Activated CD4-positive, CD25-positive, alpha-beta regulatory T cell treated with anti-CD3 and anti-CD28 coated beads, Interleukin-2, amount 50 U/mL, for 72 hours (primary cell): ENCODE results near the gene CCL20.

Experiments used
- DNase-seq: peaks from one replicate; pipeline ENCODE4 v3.0.0; 2021

The CCL20 gene

DNA sequence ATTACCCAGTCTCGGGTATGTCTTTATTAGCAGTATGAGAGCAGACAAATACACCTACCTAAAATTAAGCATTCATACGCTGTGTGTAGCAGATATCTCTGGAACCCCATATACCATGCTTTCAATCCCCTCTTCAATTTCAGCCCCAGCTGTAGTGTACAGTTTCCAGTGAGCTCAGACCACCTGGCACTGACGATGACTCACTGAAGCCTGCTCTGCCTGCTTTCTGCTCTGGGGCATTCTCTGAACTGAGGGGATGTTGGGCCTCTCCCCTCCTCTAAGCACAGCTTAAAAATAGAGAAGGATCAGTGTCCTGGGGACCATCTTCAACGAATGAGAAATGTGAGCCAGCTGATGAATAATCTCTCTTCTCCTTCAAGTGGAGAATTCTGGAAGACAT lies 8.7 kb upstream of the CCL20 start:
- DNase-seq = no peak

DNA sequence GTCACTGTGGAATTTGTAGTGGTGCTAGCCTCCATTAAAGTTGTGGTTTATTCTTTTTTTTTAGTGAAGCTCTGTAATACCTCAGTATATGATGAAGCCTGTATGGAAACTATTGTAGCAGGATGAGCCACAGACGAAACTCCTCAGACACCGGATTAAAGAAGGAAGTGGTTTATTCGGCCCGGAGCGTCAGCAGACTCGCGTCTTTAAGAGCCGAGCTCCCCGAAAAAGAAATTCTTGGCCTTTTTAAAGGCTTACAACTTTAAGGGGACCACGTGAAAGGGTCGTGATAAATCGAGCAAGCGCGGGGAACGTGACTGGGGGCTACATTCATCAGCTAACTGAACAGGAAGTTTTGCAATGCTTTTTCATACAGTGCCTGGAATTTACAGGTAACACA lies 8.1 kb upstream of the CCL20 start:
- no peak for DNase-seq

DNA sequence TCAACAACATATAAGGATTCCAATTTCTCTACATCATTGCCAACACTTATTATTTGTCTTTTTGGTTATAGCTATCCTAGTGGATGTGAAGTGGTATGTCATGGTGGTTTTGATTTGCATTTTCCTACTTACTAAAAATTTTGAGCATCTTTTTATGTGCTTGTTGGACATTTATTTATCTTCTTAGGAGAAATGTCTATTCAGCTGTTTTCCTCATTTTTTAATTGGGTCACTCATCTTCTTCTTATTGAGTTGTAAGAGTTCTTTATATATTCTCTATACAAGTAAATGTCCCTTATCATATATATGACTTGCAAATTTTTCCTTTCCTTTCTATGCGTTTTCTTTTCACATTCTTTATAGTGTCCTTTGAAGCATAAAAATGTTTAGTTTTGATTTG lies 4.7 kb upstream of the CCL20 start:
- DNase-seq = no peak

DNA sequence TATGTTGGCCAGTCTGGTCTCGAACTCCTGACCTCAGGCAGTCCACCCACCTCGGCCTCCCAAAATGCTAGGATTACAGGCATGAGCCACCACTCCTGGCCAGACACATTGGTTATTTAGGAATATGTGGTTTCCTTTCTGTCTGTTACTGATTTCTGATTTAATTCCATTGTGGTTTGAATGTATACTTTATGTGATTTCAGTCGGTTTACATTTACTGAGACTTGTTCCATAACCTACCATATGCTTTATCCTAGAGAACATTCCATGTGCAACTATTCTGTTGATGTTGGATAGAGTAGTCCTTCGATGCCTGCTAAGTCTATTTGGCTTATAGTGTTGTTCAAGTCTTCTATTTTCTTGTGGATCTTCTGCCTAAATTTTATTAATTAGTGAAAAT lies 1.6 kb upstream of the CCL20 start:
- DNase-seq = no peak

DNA sequence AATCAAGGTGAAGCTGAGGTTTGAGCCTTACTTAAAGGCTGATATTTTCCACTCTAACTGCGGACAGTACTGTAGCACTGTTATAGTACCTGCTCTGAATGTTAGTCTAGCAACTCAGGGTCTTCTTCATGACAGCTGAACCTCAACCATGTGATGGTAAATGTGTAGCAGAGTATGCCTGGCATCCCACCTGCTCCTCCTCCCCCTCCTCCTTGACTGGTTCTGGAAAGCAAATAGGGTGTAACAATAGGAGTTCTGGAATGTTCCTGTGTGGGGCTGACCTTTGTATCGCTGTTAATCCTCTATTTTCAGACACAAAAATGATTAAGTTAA lies 447 bp upstream of the CCL20 start:
- DNase-seq = no peak

DNA sequence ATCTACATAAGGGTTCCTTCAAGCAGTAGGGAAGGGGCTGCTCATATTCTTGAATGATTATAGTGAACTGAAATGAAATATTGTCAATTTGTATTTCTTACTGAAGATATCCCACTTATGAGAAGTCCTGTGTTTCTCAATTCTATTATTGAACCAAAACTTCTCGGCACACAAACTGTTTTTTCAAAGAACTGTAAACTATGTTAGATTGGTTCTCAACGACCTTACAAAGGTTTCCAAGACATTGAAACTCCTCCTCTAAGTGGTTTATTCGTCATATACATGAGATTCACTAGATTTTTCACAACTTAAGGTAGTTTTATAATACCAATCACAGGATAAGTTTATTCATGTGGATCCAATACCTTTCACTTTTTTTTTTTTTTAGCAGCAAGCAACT lies 1.4 kb downstream of the CCL20 start:
- no peak for DNase-seq

DNA sequence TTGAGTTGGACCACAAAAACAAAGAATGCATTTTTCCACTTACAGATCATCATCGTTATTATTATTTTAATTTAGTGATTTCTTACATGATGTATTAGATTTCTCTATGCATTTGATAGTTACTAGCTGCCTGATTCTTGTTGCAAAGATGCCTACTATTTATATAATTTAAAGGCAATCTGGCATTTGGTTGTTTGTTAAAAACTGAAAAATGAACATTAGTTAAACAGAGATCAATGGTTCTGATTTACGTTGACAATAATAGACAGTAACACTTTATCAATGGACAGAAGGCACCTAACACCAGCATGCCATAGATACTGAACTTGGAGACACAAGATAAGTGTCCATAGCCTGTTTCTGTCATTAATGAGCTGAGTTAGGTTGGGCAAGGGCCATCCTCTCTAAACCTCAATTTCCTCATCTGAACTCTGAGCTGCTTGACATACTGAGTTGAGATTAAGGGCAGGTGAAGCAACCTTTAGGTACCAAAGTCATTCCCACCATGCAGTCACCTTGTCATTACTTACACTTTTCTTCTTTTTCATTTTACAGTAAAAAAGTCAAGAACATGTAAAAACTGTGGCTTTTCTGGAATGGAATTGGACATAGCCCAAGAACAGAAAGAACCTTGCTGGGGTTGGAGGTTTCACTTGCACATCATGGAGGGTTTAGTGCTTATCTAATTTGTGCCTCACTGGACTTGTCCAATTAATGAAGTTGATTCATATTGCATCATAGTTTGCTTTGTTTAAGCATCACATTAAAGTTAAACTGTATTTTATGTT lies 3.1 kb downstream of the CCL20 start:
- no peak for DNase-seq

DNA sequence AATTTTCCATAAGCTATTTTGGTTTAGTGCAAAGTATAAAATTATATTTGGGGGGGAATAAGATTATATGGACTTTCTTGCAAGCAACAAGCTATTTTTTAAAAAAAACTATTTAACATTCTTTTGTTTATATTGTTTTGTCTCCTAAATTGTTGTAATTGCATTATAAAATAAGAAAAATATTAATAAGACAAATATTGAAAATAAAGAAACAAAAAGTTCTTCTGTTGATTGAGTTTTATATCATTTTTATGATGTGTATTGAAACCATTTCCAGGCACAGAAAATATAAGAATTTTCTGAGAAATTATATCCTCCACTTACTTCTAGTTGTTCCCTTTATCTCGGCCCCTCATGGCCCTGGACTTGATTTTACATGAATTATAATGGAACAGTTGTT lies 3.7 kb downstream of the CCL20 start:
- DNase-seq = no peak

DNA sequence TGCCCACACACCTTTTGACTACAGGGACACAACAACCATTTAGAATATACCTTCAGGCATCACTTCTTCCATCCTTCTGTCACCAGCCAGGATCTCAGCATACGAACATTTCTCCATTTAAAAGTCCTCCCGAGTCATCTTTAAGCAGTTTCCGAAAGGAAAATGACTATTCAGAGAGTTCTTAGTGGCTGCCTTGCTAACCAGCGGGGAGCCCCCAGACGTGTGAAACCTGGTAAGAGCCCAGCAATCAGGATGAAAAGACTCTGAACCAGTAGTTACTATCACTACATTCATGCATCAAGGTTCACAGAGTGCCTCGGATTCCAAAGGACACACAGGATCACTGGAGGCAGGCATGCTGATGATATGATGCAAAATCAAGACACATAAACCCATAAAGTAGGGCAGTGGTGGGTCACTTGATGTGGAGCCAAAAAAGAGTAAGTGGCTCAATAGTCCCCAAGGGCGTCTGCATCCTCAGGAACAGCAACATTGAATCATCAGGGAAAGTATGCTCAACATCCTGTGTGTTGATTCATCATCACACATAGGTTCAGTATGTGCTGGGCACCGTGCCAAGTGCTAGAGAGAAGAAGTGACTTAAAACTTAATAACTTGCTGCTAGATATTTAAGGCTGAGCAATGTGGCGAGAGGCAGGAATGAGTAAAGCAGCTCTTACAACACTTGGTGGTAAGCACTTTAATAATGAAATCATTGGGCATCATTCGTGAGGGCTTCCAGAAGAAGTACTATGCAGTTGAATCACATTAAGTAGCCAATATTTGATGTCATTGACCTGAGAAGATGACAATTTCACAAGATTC lies 4.4 kb downstream of the CCL20 start:
- peak; percentile 58 for DNase-seq

DNA sequence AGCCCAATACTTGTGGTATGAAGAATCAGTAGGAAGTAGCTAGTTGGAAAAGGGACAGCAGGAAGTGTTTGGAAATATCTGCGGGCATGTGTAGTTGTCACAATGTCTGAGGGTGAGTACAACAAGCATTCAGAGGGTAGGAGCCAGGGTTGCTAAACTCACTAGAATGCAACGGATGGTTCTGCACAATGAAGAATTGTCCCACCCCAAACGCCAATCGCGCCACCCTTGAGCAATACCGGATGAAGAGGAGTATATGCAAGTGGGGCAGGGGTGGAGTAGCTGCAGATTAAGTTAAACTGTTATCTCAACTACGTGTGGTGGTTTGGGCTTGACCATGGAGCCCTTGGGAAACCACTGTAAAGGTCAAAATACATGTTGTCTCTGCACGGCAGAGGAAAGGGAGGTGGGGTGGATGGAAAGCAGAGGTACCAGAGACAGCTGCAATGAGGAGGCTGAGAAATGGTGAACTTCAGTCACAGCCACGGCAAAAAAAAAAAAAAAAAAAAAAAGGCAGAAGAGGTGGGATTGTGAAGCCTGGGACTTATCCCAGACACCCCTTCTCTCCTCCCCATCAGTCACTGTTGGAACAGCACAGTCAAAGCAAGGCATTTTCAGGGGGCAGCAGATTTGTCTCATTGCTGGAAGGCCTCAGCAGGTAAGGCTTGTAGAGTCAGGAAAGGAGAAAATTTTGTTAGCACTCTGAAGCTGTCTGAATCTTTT lies 5.2 kb downstream of the CCL20 start:
- DNase-seq = no peak

DNA sequence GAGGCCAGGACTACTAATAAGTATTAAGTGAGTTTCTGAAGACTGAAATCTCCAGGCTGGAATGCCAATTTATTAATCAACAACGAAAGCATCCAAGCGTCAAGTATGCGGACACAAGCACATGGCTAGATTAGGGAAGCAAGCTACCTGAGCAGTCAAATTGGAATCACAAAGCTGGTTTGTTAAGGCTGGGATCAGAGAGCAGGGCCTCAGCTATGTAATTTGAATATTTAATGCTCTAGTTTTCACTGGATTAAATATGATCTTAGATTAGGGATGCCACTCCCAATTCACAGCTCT lies 5.7 kb downstream of the CCL20 start:
- DNase-seq = no peak

DNA sequence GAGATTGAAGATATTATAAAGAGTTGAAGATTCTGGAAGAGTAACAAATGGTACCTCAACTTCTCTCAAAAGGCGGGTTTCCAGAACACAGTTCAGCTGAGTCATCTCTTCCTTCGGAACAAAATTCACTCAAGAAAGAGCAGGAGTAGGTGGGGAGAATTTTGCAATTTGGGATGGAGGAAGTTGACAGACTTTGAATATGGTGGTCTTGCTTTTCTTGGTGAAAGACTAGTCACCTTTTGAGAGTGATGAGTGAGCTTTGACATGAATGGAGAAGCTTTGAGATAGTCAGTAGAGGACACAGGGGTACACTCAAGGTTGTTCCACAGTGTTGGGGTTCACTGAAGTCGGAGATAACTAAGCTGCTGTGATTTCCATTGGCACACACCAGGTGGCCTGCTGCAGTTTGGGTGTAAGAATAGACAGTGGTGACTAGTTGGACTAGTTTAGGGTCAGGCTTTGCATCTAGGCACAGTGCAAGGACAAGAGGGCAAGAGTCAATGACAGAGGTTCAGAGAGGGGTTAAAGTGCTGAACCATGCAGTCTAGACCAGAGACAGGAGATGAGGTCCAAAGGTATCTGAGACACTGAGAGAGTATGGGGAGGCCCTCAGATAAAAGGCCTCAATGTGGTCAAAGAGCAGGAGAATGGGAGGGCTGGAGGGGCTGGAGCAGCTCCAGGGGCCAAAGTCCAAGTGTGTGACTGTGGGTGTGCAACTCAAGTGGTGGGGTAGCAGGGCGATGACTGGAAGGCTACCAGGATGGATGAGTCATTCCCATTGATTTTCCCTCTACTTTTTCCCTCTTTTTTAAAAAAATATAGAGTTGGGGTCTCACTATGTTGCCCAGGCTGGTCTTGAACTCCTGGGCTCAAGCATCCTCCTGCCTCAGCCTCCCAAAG lies 7.7 kb downstream of the CCL20 start:
- DNase-seq = no peak

DNA sequence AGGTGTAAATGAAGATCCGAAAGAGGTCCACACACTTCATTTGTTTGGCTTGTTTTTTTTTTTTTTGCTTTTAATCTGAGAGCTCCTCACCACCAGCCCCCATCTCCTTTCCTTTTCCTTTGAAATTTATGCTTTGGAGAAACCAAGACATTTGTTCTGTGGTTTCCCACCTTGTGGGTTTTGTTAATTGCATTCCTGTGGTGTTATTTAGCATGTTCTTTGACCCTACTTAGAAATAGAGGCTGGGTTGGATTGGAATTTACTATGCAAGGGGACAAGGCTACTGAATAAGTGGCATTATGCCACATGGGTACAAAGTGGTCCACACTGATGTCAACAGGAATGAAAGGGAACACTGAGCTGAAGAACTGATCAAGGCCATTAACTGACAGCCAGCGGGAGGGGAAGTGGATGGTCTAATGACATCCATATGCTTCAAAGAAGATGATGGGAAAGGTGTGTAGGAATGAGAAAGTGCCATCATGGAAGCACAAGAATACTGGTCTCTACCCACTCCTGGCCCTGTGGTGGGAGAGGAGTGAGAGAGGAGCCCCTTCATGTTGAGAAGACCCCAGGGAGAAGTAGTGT lies 8.9 kb downstream of the CCL20 start:
- DNase-seq = no peak

DNA sequence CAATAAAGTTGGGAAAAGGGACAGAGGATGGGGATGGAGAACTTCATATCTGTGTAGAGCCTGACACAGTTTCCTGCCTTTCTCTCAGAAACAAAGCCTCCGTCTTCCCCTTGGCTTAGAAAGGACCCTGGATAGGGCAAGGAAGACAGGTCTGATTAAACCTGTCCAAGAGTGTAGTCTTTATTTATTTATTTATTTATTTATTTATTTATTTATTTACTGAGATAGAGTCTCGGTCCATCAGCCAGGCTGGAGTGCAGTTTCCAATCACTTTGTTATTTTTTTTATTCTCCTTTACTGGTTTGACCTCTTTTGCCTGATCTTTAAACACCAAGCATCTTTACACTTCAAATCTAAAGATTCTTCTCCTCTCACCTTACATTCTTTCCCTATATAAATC lies 10.3 kb downstream of the CCL20 start:
- DNase-seq = no peak

DNA sequence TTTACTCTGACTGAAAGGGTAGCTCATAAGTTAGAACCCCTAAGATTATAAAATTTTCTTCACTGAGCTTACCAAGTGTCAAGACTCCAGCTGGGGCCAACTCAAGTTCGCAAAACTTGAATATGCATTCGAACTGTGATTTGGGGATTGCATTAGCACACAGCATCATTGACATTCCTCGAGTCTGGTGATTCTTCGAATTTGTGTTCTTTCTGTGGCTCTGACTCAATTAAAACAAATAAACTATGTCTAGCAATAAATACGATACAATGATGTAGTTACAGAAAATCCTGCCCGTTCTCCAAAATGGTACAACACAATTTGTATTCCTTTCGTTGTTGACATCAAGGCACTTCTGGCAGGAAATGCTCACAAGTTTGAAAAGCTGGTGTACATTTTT lies 11.1 kb downstream of the CCL20 start:
- no peak for DNase-seq

DNA sequence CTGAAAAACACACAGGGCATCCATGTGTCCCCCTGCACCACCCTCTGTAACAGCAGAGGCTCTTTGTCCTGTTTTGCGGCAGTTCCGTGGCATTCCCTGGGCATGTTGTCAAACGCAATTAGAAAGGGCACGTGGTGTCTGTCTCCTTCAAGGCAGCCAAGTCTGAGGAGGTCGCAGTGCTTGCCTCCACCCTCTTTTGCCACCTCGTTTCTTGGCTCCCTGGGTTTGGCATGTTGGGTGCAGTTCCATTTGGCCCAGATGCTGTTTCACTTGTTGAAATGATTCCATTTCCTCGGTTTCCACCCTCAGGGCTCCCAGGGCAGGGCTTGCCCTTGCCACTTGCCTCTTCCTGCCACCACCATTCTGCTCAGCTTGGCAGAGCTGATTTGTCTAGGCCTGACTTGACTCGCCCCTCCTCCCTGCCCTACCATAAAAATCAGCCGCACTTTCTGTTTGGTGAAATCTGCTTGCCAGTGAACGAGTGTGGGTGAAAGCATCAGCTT lies 12.4 kb downstream of the CCL20 start:
- DNase-seq = no peak

DNA sequence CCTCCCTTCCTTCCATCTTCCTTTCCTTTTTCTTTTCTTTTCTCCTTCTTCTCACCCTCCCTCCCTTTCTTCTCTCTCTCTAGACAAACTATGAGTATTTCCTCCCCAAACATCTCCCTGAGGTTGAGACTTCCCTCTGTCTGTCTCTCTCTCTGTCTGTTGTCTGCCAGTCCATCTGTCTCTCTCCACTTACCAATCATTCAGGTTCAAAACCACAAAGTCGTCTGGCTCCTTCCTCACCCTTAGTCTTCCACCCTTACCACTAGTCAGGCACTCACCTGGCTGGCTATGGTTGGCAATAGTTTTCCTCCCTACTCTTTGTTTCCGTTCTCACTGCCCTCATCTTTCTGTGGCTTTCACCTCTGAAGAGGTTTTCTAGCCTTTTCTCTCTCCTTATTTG lies 12.9 kb downstream of the CCL20 start:
- DNase-seq = no peak

DNA sequence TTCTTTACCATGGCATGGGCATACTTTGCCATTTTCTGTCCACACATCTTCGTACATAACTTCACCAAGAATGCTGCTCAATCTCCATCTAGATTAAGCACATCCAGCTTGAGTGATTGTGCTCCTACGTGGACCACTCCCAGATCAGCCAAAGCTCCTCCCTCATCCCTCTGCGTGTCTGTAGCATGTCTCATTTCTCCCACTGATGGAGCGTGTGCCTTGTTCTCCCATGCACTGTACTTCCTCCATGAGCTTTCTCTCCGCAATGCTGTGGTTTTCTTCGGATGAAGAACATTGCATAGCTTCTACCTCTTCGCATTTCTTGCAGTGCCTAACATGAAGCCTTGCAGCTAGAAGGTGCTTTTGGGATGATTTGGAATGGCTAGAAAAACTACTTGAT lies 13.5 kb downstream of the CCL20 start:
- DNase-seq = no peak

DNA sequence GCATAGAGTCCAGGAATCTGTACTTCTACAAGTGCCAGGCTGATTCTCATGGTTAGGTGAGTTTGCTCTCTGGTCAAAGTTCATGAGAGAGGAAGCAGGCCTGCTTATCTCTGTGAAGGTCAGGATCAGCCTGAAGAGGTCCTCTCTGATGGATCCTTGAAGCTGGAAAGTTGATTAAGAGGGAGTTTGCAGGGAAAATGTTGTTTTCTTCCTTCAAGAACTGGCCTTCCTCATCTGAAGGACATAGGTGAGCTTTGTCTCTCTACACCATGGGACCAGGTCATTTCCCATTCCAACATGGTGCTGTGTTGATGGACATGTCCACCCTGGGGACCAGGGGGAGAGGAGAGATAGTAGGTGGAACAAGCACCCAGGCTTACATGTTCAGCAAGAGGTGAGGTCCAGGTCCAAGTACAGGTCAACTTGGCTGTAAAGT lies 14.9 kb downstream of the CCL20 start:
- DNase-seq = no peak

DNA sequence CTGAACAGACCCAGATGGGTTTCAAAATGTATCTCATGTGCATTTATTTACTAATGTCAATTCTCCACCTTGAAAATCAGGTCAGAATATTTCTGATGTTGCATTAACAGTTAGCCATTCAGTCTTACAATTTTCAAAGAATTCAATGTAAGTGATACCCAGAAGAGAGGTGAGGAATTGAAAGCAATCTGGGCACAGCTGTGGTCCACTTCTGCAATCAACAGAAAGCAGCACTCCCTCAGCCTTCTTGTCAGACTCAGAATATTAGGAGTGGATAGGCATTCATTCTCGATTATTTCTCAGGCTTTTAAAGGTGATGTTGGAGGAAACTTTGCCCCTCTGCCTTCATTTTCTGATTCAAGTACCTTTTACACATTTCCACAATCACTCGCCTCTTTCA lies 15.7 kb downstream of the CCL20 start:
- no peak for DNase-seq

DNA sequence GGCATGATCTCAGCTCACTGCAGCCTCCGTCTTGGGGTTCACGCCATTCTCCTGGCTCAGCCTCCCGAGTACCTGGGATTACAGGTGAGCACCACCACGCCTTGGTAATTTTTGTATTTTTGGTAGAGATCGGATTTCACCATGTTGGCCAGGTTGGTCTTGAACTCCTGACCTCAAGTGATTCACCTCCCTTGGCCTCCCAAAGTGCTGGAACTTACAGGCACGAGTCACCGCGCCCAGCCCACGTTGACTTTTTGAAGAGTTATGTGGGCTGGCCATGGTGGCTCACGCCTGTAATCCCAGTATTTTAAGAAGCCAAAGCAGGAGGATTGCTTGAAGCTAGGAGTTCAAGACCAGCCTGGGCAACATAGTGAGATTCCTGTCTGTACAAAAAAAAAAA lies 20.8 kb downstream of the CCL20 start:
- DNase-seq = no peak

DNA sequence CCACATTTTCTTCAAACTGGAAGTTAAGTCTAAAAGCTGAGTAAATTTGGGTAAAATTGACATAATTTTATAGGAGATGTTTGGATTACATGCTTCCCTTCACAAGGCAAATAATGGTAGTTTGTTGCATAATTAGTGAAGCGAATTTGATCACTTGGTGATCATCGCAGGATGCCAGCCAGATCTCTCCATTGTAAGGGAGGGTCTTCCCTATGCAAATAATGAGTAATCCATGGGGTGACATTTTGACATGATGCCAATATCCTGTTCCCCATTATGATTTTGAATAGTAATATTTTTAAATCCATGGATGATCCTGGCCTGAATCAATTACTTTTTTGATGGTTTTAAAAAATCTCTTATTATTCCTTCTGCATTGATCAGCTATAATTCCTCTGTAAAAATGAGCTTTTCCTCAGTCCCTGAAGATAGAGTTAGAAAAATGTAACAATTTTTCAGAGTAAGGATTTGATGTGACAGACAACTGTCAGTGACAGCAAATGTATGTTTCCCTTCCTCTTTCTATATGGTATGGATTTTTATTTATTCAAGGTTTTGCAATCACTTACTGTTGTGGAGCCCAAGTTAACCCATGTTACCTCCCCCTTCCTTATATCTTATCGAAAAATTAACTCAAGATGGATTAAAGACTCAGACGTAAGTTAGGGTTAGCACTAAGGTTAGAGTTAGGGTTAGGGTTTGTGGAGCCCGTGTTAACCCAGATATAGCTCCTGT lies 21.4 kb downstream of the CCL20 start:
- DNase-seq = no peak
